ENCODE measurements around the gene TICAM2. TPM values are rescaled to one million over a fixed set of nuclear protein-coding genes. Genes with fewer than 3 reads are reported as not detected.
A peak's percentile ranks its signal among the peaks of the same experiment; 100 is the strongest.

Gene TICAM2
- total and polyA plus RNA-seq, 10 of the 15 experiments (the other 5 are each of a cell fraction or from before 2014, with no cell fraction given) = 0.14 to 7.0 (median 2.9) TPM

- Histone ChIP-seq H3K9ac (ENCODE audit: control insufficient read depth, insufficient read depth, low read length) (peak overlapping the region; percentile 9; the same call in 1 of the 2 replicates), H4K20me1 (ENCODE audit: control insufficient read depth, insufficient read depth) (no peaks in the 10 kb centered on the region), H3K27me3 (replicated peaks in 1 of 2; ENCODE audit: control insufficient read depth in 2 of 2, insufficient read depth in 2 of 2, low read length in 1 of 2) (no peaks in the 10 kb centered on the region), H3K79me2 (ENCODE audit: control insufficient read depth, insufficient read depth, low read length) (peaks cover 6% of the 10 kb centered on the region), H3K4me1 (ENCODE audit: control insufficient read depth, insufficient read depth, low read length) (peaks cover 48% of the 10 kb centered on the region), H3K4me3 (peak overlapping the region; percentile 52), H2AFZ (ENCODE audit: control insufficient read depth, low read depth, low read length) (peak overlapping the region; percentile 5; the same call in 1 of the 2 replicates), H3K27ac (ENCODE audit: control insufficient read depth, insufficient read depth) (peak overlapping the region; percentile 85), H3K36me3 (ENCODE audit: control insufficient read depth in 2 of 2, insufficient read depth in 2 of 2, low read length in 1 of 2) (0 out of 4 replicates have a peak, but pooled peaks cover 0 to 4% of the 10 kb centered on the region in 2 experiments), H3K9me3 (replicated peaks; ENCODE audit: control insufficient read depth, insufficient read depth, low read length) (peaks cover 10% of the 10 kb centered on the region; the same call in 2 of the 3 replicates), H3K4me2 (ENCODE audit: control insufficient read depth, insufficient read depth) (peak overlapping the region; percentile 67; the same call in 1 of the 2 replicates)
- ChIA-PET RAD21 (ENCODE audit: unreplicated experiment) (interaction anchor here (1.0 to 7.7 kb wide), 10 partner anchors 10 to 1144 kb away, joined by 3 to 66 read pairs (median 4); partner anchors contain the start of gene FEM1C), POLR2A (interaction anchor here (0.7 to 2.0 kb wide), 4 partner anchors 22 to 45 kb away, joined by 3 to 5 read pairs (median 4); no protein-coding TSS in a partner anchor), CTCF (interaction anchor here (0.8 to 1.5 kb wide), 3 partner anchors 36 to 317 kb away, joined by 3 read pairs; no protein-coding TSS in a partner anchor), SMC1A (ENCODE audit: uncharacterized antibody, unreplicated experiment) (interaction anchor here (1.0 to 11.4 kb wide), 6 partner anchors 36 to 498 kb away, joined by 3 to 156 read pairs (median 10); partner anchors contain the start of gene FEM1C)
- in situ Hi-C loops (cut with MboI) = loop anchor here (25.0 kb wide), 1 partner anchor 1142 kb away; no protein-coding TSS in a partner anchor
- TSS peak; percentile 30 for BruUV-seq (replicated peaks)
- TF ChIP-seq SREBF2 (IDR thresholded peaks at IDR 0.05; ENCODE audit: low read length) = no peak
- no peak for TF ChIP-seq ZBTB40 (IDR thresholded peaks at IDR 0.05; ENCODE audit: borderline replicate concordance)
- TF ChIP-seq MTA3 (IDR thresholded peaks at IDR 0.05; ENCODE audit: borderline replicate concordance, low read length) = no peak
- no peak for TF ChIP-seq ZBTB11 (CRISPR knock-in tag; IDR thresholded peaks at IDR 0.05)
- TF ChIP-seq BHLHE40 (IDR thresholded peaks at IDR 0.05; ENCODE audit: borderline replicate concordance in 1 of 2, low read depth in 2 of 2, low read length in 1 of 2) = no peak
- no peak for TF ChIP-seq TBL1XR1 (IDR thresholded peaks at IDR 0.05; ENCODE audit: low read depth, low read length)
- no peak for TF ChIP-seq RB1 (IDR thresholded peaks at IDR 0.05; ENCODE audit: borderline replicate concordance)
- no peak for TF ChIP-seq SIX5 (IDR thresholded peaks at IDR 0.05; ENCODE audit: low read depth, low read length, severe bottlenecking)
- no peak for TF ChIP-seq IKZF1 (conservative IDR thresholded peaks at IDR 0.05)
- no peak for TF ChIP-seq SREBF1 (IDR thresholded peaks at IDR 0.05; ENCODE audit: low read length)
- no peak for TF ChIP-seq NFXL1 (IDR thresholded peaks at IDR 0.05; ENCODE audit: borderline replicate concordance)
- intact Hi-C loops (cut with micrococcal nuclease; ENCODE audit: unreplicated experiment) = no loop called here
- no peak for DNase-seq (ENCODE audit: low read depth, low spot score)
- ATAC-seq = peak; percentile 5
- FAIRE-seq = no peak
- 3% methylated on average over 3 of the region's 3 CpGs for WGBS (ENCODE audit: insufficient coverage, insufficient replicate concordance, low lambda C conversion rate, missing lambda C conversion rate)
Measured at GRCh38 chr5:115579216-115579615, 23.1 kb downstream of the TICAM2 start.

Measured in GM12878 (cell line).